Osteoblast (primary cell): Measurements from ENCODE around the gene SH2D3A. TPM values are rescaled to one million over a fixed set of nuclear protein-coding genes. Genes with fewer than 3 reads are reported as not detected.

ENCODE experiments used
- DNase-seq: peaks from one replicate; pipeline ENCODE4 v3.0.0; 2011; ENCODE audit warnings: low spot score, mixed read lengths; ENCODE audit not compliant: insufficient read length; ENCODE audit errors: missing footprints
- H2AFZ ChIP-seq: 2 replicates; pipeline ENCODE4 v1.6.0; 2011; ENCODE audit warnings: mild to moderate bottlenecking, low read length
- H3K27ac ChIP-seq: 2 replicates; pipeline ENCODE4 v1.5.1; 2011; ENCODE audit warnings: mild to moderate bottlenecking, low read depth, low read length, moderate library complexity
- H3K27me3 ChIP-seq: 2 replicates; pipeline ENCODE4 v1.6.0; 2012; ENCODE audit warnings: mild to moderate bottlenecking, control low read depth, inconsistent platforms, low read length, moderate library complexity; ENCODE audit not compliant: insufficient read depth
- H3K36me3 ChIP-seq: 2 replicates; pipeline ENCODE4 v1.5.1; 2011; ENCODE audit warnings: mild to moderate bottlenecking, low read length, control low read depth, moderate library complexity; ENCODE audit not compliant: insufficient read depth
- H3K4me1 ChIP-seq: 2 replicates; pipeline ENCODE4 v1.5.1; 2011; ENCODE audit warnings: mild to moderate bottlenecking, low read length, control low read depth, moderate library complexity; ENCODE audit not compliant: insufficient read depth
- H3K4me2 ChIP-seq: 2 replicates; pipeline ENCODE4 v1.6.0; 2011; ENCODE audit warnings: mild to moderate bottlenecking, low read length; ENCODE audit not compliant: insufficient read depth
- H3K4me3 ChIP-seq: fragments of 200-600 bp; sonication (generic); 3 replicates; pipeline ENCODE4 v1.5.1; 2012; ENCODE audit warnings: mild to moderate bottlenecking, low read length, inconsistent platforms; ENCODE audit not compliant: insufficient read depth
- H3K79me2 ChIP-seq: 2 replicates; pipeline ENCODE4 v1.6.0; 2012; ENCODE audit warnings: mild to moderate bottlenecking, low read length, control low read depth, inconsistent platforms; ENCODE audit not compliant: insufficient read depth
- H3K9me3 ChIP-seq: 2 replicates; pipeline ENCODE4 v1.5.1; 2011; ENCODE audit warnings: low read depth, low read length, control low read depth
- H4K20me1 ChIP-seq: 2 replicates; pipeline ENCODE4 v1.6.0; 2012; ENCODE audit warnings: mild to moderate bottlenecking, low read length, control low read depth; ENCODE audit not compliant: insufficient read depth
- total RNA-seq: library from RNA; depleted of rRNA; stranded (reverse); fragments of >200 nt; gene quantifications from 2 replicates; pipeline ENCODE4 v1.2.3, GENCODE V29; 2012
- TF ChIP-seq, protein P1 (sequence below): IDR thresholded peaks from 2 replicates; pipeline ENCODE4 v1.5.1; 2011; ENCODE audit warnings: mild to moderate bottlenecking, low read depth, low read length, moderate library complexity; ENCODE audit errors: extremely low read depth

Gene SH2D3A
- total RNA-seq, 1 donor = not detected

DNA sequence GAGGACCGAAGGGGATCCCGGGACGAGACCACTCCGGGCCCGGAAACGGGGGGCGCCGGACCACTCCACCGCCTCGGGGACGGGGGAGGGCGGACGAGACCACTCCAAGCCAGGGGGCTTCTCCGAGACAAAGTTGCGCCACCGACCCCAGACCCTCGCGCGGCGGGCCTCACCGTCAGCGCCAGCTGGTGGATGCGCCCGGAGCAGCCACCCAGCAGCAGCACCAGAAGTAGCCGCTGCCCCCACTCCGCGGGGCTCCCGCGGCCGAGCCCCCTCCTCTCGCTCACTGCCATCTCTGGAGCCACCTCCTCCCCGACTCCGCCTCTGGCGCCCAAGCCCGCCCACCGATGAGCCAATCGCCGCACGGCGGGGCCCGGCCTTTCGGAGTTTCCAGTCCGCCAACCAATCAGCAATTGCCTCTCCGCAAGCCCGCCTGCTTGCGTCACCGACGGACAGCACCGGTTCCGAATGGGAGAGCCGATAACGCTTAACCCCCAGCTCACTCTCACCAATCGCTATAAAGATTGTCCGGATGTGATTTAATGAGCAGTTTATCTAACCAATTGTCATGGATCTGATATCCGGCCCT is 29.9 kb downstream of the SH2D3A start, which contains the start of gene GPR108:
Gene GPR108, minus strand, starts transcription at position 297 of the 589 bp plus-strand sequence. Its CDS starts 4 bp downstream, at position 293.
- Histone ChIP-seq H4K20me1 (peaks cover 7% of the 10 kb centered on the region), H3K4me2 (peak within 1 kb of the TSS; percentile 83), H3K4me1 (peaks cover 33% of the 10 kb centered on the region), H3K27me3 (no peaks in the 10 kb centered on the region), H3K9me3 (no peaks in the 10 kb centered on the region), H3K79me2 (peaks cover 29% of the 10 kb centered on the region), H2AFZ (peak within 1 kb of the TSS; percentile 92), H3K4me3 (peak within 1 kb of the TSS; percentile 93), H3K36me3 (no peaks in the 10 kb centered on the region), H3K27ac (peak within 1 kb of the TSS; percentile 84)
- DNase-seq = peak; percentile 100
- TF ChIP-seq, protein P1, sequence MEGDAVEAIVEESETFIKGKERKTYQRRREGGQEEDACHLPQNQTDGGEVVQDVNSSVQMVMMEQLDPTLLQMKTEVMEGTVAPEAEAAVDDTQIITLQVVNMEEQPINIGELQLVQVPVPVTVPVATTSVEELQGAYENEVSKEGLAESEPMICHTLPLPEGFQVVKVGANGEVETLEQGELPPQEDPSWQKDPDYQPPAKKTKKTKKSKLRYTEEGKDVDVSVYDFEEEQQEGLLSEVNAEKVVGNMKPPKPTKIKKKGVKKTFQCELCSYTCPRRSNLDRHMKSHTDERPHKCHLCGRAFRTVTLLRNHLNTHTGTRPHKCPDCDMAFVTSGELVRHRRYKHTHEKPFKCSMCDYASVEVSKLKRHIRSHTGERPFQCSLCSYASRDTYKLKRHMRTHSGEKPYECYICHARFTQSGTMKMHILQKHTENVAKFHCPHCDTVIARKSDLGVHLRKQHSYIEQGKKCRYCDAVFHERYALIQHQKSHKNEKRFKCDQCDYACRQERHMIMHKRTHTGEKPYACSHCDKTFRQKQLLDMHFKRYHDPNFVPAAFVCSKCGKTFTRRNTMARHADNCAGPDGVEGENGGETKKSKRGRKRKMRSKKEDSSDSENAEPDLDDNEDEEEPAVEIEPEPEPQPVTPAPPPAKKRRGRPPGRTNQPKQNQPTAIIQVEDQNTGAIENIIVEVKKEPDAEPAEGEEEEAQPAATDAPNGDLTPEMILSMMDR = no peak

DNA sequence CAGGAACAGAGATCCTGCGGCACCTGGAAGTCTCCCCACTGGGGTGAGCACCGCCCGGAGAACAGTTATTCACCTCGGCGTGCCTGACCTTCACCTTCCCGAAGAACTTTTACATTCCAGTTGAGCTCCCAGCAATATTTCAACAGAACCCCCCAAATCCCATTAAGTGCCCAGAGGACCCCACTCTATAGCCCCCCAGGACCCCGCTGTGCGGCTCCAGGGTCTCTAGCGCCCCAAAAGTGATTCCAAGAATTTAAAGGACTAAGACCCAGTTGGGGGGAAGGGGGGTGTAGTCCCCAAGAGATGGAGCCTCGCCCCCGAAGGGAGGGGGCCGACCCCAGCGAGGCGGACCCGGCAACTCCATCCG is 30.3 kb downstream of the SH2D3A start:
- H3K4me2 ChIP-seq = peak overlapping the region; percentile 83
- H3K4me1 ChIP-seq = peaks cover 33% of the 10 kb centered on the region
- peak overlapping the region; percentile 84 for H3K27ac ChIP-seq
- DNase-seq = no peak
- TF ChIP-seq, protein P1 = no peak
- peaks cover 26% of the 10 kb centered on the region for H3K79me2 ChIP-seq
- H3K36me3 ChIP-seq = no peaks in the 10 kb centered on the region
- no peaks in the 10 kb centered on the region for H3K27me3 ChIP-seq
- H4K20me1 ChIP-seq = peaks cover 7% of the 10 kb centered on the region
- H3K9me3 ChIP-seq = no peaks in the 10 kb centered on the region
- peak overlapping the region; percentile 93 for H3K4me3 ChIP-seq
- peak overlapping the region; percentile 92 for H2AFZ ChIP-seq

DNA sequence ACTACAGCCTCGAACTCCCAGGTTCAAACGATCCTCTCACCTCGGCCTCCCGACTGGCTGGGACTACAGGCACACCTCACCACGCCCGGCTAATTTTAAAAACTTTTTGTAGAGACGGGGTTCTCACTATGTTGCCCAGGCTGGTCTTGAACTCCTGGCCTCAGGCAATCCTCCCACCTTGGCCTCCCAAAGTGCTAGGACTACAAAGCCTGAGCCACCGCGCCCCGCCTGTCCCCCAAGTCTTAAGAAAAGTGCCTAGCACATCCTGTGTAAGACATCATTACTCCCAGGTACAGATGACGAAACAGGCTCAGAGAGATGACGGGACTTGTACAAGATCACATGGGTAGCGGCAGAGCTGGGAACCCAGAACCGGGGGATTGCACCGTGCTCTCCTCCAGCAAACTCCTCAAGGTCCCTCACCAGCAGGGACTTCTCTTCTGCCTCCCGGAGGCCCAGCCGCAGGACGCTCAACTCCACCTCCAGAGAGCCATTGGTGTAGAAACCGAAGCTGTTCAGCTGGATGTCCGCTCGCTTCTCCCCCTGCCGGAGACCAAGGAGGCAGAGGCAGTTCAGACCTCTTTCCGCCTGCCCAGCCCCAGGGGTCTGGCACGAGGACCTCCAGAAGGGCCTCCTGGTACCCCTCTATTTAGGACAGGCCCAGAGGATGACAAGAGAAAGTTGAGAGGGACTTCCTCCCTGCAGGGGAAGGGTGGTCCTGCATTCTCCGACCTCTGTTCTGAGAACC is 30.9 kb downstream of the SH2D3A start:
- TF ChIP-seq, protein P1 = peak; percentile 79
- peaks cover 22% of the 10 kb centered on the region for H3K79me2 ChIP-seq
- no peaks in the 10 kb centered on the region for H3K9me3 ChIP-seq
- peak; percentile 100 for DNase-seq
- H4K20me1 ChIP-seq = peaks cover 4% of the 10 kb centered on the region
- peaks cover 27% of the 10 kb centered on the region for H3K4me1 ChIP-seq
- H3K4me2 ChIP-seq = peak overlapping the region; percentile 83
- H2AFZ ChIP-seq = peak overlapping the region; percentile 92
- no peaks in the 10 kb centered on the region for H3K36me3 ChIP-seq
- H3K27ac ChIP-seq = peak overlapping the region; percentile 84
- H3K27me3 ChIP-seq = no peaks in the 10 kb centered on the region
- H3K4me3 ChIP-seq = peak overlapping the region; percentile 93
